Vagina (tissue), 2 donors: ENCODE data around the gene SETBP1.

Source experiments
- CTCF ChIP-seq, 3 experiments: fragments of 450-650 bp in 2 of 3; fragments of 200-600 bp in 1 of 3; sonication (generic) in 1 of 3; IDR thresholded peaks; one replicate each; pipeline ENCODE4 v1.5.1; 2017 to 2019; ENCODE audit warnings: antibody characterized with exemption in 3 of 3, mild to moderate bottlenecking in 2 of 3, moderate library complexity in 2 of 3
- POLR2AphosphoS5 ChIP-seq, 2 donors: sonication (generic); formaldehyde crosslinking; IDR thresholded peaks; one replicate each; pipeline ENCODE4 v1.9.0; 2017; ENCODE audit warnings: antibody characterized with exemption in 2 of 2, mild to moderate bottlenecking in 2 of 2, low read depth in 1 of 2; ENCODE audit not compliant: insufficient read depth in 1 of 2

GRCh38 chr18:44813586-44813985 is 132.9 kb downstream of the SETBP1 start:
- TF ChIP-seq CTCF (IDR thresholded peaks at IDR 0.05): no peak
- no peak for TF ChIP-seq POLR2AphosphoS5 (IDR thresholded peaks at IDR 0.05; ENCODE audit: insufficient read depth in 1 of 2, low read depth in 1 of 2)
